Stimulated activated CD4-positive, alpha-beta T cell treated with anti-CD3 and anti-CD28 coated beads, Interleukin-4, amount 100 ng/mL, for 48 hours (primary cell): ENCODE data around the gene CELF2.

ENCODE experiments used
- DNase-seq, 2 donors: peaks; one replicate each; pipeline ENCODE4 v3.0.0-alpha.2; 2020; ENCODE audit warnings: low read depth in 2 of 2

CELF2 gene

GRCh38 chr10:11223081-11223480 lies 205.4 kb downstream of the CELF2 start:
- no peak for DNase-seq

DNA sequence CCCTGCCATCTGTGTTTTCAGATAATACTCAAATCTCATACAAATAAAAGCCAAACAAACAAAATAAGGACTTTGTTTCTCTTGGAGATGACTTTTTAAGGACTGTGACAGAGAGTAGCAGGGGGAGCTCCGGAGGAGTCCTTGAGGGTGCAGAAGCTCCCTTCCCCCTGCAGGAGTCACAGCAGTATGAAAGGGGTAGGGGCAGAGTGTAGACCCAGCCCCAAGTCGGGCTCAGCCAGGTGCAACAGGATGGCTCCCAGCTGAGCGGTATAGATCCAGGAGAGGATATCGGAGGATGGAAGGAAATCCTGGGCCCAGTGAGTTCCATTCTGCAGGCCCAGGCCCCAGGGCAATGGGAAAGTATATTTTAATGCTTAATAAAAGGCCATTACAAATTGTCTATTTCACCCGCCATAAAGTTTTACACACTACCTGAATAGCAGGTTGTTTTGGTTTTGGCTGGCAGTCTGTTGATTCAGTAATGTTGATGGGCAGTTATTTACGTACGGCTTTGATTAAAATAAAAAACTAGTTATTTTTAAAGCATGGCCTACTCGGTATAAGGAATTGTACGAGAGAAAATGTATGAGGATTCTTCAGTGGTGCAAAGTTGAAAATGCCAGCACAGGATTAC lies 206.0 kb downstream of the CELF2 start:
- DNase-seq, result no peak

- no peak for DNase-seq
Measured at GRCh38 chr10:11224321-11224720, 206.6 kb downstream of the CELF2 start.

DNA sequence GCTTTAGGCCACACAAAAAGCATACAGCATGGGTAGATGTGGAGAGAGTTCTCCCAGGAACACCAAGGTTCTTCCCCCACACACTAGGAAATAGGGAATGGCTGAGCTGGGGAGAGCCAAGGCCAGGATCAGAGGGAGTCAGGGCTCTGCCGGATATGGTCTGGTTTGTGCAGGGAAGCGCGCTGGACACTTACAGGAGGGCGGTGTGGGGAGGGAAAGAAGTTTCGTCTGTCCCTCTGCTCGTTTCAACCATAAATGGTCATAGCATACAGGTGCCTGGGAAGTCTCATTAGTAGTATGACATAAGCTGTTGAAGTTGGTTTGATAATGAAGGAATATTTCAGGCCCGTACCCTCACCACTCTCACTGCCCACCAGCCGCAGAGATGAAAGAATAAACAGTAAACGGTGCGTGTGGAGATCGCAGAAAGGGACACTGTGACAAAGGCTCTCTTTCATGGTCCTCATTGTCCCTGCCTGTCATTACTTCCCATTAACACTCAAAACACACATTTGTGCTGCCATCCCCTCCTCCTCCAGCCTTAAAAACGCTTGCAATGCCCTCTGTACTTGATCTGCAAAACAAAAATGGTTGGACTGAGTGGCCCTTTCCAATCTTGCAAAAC lies 207.2 kb downstream of the CELF2 start:
- no peak for DNase-seq

GRCh38 chr10:11225935-11226334 lies 208.3 kb downstream of the CELF2 start:
- peak; percentile 61 to 64 for DNase-seq

GRCh38 chr10:11227103-11227502 lies 209.4 kb downstream of the CELF2 start:
- DNase-seq, result no peak

DNA sequence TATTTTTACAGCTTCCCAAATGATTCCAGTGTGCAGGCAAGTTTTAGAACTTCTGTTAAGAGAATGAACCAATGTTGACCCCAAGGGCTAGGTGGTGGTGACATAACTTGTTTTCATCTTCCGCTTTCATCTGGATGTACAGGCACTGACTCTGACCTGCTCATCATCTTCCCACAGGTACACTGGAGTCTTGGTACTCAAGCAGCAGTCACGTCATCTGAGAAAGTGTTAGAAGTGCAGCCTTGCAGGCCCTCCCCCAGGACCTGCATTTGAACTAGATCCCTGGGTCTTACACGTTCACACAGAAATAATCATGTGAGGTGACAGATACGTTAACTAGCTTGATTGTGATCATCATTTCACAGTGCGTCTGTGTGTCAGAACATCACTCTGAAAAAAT lies 212.2 kb downstream of the CELF2 start:
- no peak for DNase-seq

- DNase-seq, result no peak
Measured at GRCh38 chr10:11230498-11231167, 213.0 kb downstream of the CELF2 start.

GRCh38 chr10:11231285-11231684 lies 213.6 kb downstream of the CELF2 start:
- DNase-seq, result no peak

DNA sequence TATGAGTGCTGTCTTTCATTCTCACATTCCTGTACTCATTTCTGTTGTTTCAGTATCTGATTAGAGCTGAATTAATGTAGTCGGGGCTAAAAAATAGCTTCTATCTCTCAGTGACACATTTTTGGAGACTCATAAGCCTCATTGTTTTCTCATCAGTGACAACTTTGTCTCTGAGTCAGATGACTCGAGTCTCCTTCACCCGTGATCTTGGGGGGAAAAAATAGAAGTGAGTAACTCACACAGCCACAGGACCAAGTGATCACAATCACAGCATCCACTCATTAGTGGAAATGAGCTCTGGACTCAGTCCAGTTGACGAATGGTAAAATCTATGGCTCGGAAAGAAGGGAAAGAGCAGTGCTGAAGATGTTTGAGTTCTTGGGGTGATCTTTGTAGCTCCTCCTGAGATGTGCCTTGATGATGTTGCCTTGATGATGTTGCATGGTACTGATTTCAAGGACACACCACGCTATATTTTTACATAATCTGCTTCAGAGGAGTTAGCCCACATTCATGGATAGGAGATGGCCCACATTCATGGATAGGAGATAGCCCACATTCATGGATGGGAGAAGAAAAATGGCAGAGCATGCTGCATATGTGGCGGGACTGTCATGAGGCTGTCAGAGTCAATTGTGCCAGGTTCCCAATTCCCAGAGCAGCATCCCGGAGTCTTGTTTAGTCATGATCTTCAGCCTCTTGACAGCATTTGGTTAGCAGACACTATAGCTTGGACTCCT lies 214.7 kb downstream of the CELF2 start:
- DNase-seq, result no peak

GRCh38 chr10:11234857-11235531 lies 217.3 kb downstream of the CELF2 start:
- DNase-seq, result no peak

GRCh38 chr10:11235771-11236170 lies 218.1 kb downstream of the CELF2 start:
- DNase-seq, result no peak

DNA sequence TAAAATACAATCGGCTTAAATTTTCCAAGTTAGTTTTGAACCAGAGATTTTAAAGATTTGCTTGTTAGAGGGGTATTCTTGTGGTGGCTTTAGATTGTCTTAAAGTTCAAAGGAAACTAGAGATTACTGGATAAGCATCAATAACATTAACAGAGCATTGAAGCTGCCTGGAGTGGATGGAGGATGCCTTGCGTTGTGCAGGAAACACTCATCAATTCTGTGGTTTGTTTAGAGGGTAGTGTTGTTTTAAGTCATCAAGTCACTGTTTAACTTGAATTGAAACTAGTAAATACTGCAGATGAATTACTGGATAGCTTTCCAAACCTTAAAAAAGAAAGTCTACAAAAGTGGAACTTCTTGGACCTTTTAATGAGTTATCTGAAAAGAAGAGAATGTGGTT lies 218.6 kb downstream of the CELF2 start:
- DNase-seq, result no peak

- DNase-seq, result no peak
Measured at GRCh38 chr10:11237571-11237970, 219.9 kb downstream of the CELF2 start.

DNA sequence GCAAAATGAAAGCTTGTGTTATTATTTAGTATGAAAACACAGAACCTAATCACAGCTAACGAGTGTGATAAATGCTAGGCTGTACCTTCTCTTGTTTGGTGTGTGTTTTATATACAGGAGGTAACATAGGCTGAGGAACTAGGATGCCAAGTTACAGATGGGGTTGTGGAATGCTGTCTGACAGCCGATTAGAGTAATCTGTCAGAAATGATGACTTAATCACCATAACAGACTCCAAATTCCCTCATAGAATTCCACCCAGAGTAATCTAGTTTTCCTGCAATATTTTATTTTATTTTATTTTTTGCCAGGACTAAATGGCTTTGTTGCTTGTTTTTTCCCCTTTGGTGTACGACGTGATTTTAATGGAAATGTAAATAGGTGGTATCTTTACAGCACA lies 221.2 kb downstream of the CELF2 start:
- DNase-seq, result no peak

DNA sequence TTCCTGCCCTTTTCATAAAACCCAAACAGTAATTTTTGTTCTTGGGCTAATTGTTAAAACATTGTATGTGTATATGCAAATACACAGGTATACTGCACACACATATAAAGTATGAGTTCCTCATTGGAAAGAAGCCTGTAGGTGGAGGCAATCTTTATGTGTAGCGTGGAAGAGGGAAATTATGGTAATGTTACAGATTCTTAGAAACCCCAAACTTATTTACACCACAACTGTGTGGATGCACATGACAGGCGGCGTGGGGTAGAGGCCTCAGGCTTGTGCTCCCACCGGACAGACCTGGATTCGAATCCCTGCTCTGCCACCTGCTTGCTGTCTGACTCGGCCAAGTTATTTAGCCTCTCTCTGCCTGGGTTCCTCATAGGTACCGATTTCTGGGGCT lies 223.0 kb downstream of the CELF2 start:
- no peak for DNase-seq

DNA sequence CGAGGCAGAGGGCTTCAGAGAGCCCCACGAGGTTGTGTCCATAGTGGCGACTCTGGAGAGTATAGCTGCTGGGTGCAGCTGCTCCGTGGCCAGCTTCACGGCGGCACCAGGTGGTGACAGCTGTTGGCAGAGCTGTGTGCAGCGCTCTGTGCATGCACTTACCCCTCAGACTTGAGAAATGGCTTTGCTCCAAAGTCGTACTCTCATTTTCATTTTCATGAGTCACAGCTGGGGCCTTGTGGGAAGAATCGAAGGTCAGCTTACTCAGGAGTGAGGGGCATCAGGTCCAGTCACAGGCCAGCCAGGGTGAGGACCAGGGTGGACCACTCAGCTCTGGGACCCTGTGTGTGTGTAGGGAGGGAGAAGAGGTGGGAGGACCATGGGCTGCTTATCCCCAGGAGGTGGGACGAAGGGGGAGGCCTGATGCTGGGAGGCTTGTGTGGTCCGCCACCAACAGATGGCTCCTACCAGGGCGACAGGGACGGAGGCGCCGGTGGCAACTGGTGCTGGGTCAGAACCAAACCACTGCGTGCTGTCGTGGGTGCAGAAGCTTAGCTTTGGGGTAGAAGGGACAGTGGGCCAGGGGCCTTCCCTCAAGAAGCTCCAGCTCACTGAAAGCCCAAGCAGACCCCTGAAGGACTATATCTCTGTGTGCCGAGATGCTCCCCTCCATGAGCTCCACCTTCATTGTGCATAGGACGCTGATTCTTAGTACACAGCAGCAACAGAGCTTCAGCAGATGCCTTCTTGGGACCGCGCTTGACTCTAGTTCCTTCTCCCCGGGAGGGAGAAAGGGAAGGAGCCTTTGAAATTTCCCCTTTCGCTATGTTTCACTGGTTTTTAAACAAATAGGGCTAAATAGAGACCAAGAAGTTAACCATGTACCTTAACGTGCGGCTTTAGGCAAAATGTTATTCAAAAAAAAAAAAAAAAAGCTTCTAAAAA lies 225.0 kb downstream of the CELF2 start:
- no peak for DNase-seq

DNA sequence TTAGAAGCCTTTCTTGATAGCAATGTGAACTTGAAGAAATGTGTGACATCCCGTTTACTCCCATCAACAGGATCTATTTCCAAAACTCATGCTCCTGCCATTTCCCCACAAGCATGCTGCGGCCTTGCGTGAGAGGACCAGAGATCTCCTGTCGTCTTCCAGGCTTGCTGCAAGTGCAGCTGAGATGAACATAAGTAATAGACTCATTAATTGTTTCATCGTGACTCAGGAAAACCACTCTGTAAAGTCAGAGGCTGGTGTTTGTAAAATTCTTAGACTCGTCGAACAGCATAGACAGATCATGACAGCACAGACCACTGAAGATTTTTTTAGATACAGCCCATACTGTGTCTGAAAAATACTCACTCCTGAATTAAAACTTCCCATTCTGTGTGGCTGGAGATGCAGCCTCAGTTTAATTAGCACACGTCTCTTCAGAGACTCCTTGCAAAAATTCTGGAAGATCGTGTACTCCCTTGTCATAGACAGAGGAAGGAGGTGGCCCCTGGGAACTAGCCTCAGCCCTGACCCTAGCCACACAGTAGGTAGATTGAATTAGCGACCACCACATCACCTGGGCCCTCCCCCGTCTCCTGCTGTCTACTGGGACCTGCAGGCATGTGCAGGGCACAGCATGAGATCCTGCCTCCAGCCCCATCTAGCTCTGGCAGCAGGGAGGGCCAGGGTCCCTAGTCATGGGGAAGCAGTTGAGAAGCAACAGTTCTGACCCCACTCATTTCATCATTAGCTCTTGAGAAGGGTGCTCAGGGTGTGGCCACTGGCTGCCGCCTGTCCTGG lies 226.0 kb downstream of the CELF2 start:
- DNase-seq, result no peak

DNA sequence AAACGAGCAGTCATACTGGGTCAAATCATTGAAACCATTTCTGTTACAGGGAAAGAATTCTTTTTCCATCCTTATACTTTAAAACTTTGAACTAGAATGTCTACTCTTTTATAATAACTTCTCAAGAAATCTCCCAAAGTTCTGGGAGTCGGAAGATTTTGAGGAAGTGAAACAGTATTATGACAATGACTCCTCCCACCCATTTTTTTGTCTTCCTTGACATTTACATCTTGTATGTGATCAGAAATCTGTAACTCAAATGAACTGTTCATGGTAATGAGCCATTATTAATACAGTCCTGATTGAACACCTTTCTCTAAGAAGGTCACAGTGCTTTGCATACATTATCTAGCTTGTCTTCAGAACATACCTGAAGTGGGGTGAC lies 227.4 kb downstream of the CELF2 start:
- no peak for DNase-seq

DNA sequence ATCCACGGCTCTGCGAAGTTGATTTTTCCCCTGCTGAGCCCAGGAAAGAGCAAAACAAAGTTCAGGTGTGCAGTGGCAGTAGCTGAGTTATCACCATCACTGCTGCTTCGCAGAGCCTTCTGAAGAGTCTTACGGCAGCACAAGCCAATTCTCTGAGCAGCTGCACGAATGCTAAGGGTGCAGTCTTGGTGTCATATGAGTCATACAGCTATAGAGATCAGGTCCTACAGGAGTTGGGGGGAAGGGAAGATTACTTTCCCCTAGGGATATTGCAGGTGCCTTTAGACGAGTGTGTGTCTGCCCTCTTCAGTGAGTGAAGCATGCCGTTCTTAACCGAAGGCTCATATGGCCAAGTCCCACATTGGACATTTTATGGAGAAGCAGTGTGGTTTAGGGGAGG lies 227.8 kb downstream of the CELF2 start:
- no peak for DNase-seq
